GM12872 (cell line): ENCODE data around the gene CYTH1.

Experiments used
- CTCF ChIP-seq: IDR thresholded peaks from 3 replicates; pipeline ENCODE4 v1.5.1; 2011; ENCODE audit warnings: low read depth, mild to moderate bottlenecking, low read length, moderate library complexity; ENCODE audit not compliant: insufficient read depth

Gene CYTH1

GRCh38 chr17:78745407-78746088 lies 36.5 kb downstream of the CYTH1 start:
- peak; percentile 40; the same call in 2 of the 3 replicates for TF ChIP-seq CTCF

GRCh38 chr17:78742901-78743300 lies 39.2 kb downstream of the CYTH1 start:
- no peak for TF ChIP-seq CTCF

- TF ChIP-seq CTCF, result no peak
Observed at GRCh38 chr17:78741644-78742284, 40.3 kb downstream of the CYTH1 start.

- no peak for TF ChIP-seq CTCF
Observed at GRCh38 chr17:78739331-78739931, 42.6 kb downstream of the CYTH1 start.

GRCh38 chr17:78738698-78739097 lies 43.4 kb downstream of the CYTH1 start:
- TF ChIP-seq CTCF, result no peak

- no peak for TF ChIP-seq CTCF
Observed at GRCh38 chr17:78738278-78738677, 43.8 kb downstream of the CYTH1 start.

- no peak for TF ChIP-seq CTCF
Observed at GRCh38 chr17:78737332-78737731, 44.7 kb downstream of the CYTH1 start.
